Testis (tissue), 5 donors: Measurements from ENCODE around the gene RASAL3. TPM values are rescaled to one million over a fixed set of nuclear protein-coding genes. Genes with fewer than 3 reads are reported as not detected.
A peak's percentile ranks its signal among the peaks of the same experiment; 100 is the strongest.

Source experiments
- DNase-seq: peaks from one replicate; pipeline ENCODE4 v3.0.0-alpha.2; 2019
- H3K27ac ChIP-seq, 2 donors: fragments of 200-600 bp; sonication (generic); one replicate each; pipeline ENCODE4 v1.5.1; 2019
- H3K27me3 ChIP-seq: fragments of 200-600 bp; sonication (generic); one replicate; pipeline ENCODE4 v1.5.1; 2019
- H3K36me3 ChIP-seq: fragments of 200-600 bp; sonication (generic); one replicate; pipeline ENCODE4 v1.5.1; 2017; ENCODE audit warnings: low read depth; ENCODE audit errors: missing control alignments
- H3K4me1 ChIP-seq: fragments of 200-600 bp; sonication (generic); one replicate; pipeline ENCODE4 v1.5.1; 2019
- H3K4me3 ChIP-seq, 2 donors: fragments of 200-600 bp; sonication (generic); one replicate each; pipeline ENCODE4 v1.5.1; 2017 to 2019
- H3K9me3 ChIP-seq: fragments of 200-600 bp; sonication (generic); one replicate; pipeline ENCODE4 v1.5.1; 2017
- CTCF ChIP-seq, 3 experiments: fragments of 450-650 bp in 2 of 3; fragments of 200-600 bp in 1 of 3; sonication (generic) in 1 of 3; IDR thresholded peaks; one replicate each; pipeline ENCODE4 v1.5.1; 2016 to 2019; ENCODE audit warnings: antibody characterized with exemption in 3 of 3, mild to moderate bottlenecking in 2 of 3, moderate library complexity in 1 of 3
- POLR2A ChIP-seq: fragments of 450-650 bp; IDR thresholded peaks from one replicate; pipeline ENCODE4 v1.6.1; 2017; ENCODE audit warnings: antibody characterized with exemption, mild to moderate bottlenecking, moderate library complexity
- WGBS, 2 donors: methylation state at CpG; one replicate each; pipeline ENCODE4 v1.1.5; 2018; 5-methylcytosine and 5-hydroxymethylcytosine counted together
- intact Hi-C: fragments of 100-400 bp; cut with DNase I; formaldehyde crosslinking; loops from one replicate; pipeline ENCODE4 v1.15.1; 2023; ENCODE audit warnings: low total_unique reads
- long read RNA-seq, 2 donors: transcript quantifications; one replicate each; lab custom pipeline, GENCODE V29; 2026
- polyA plus RNA-seq: library from polyadenylated mRNA; stranded (reverse); fragments of 350-450 nt; fragmentation: Illumina TruSeq; extraction: RNeasy Lipid Tissue Mini Kit (QIAGEN cat#74804); gene quantifications from one replicate; pipeline ENCODE4 v1.2.3, GENCODE V29; 2014; ENCODE audit warnings: low read depth, low replicate concordance; ENCODE audit not compliant: insufficient read depth
- total RNA-seq, 2 donors: library from RNA; depleted of rRNA; stranded (reverse); fragments of >200 nt; gene quantifications; one replicate each; pipeline ENCODE4 v1.2.3, GENCODE V29; 2016

Gene RASAL3
- total RNA-seq: 1 to 10 TPM; 1.4 to 2.7 TPM
- polyA plus RNA-seq: 2.0 TPM
- long read RNA-seq, donor 1: 0 reads
- long read RNA-seq, donor 2: 0 reads

GRCh38 chr19:15464394-15465385, at the start of gene RASAL3:
Gene RASAL3 (minus strand): TSS chr19:15464544. CDS start chr19:15464358, 186 bp downstream.
- H3K27ac ChIP-seq: no peak within 1 kb of the TSS

GRCh38 chr19:15511671-15512424, 47.5 kb upstream of the RASAL3 start:
- intact Hi-C loops: no loop called here

More at GRCh38 chr19:15464394-15465385, at the start of gene RASAL3:
- H3K36me3 ChIP-seq: no peaks in the 10 kb centered on the region
- 32 to 36% methylated on average over 16 to 17 of the region's 17 CpGs for WGBS, 2 donors
- DNase-seq: no peak
- TF ChIP-seq CTCF (IDR thresholded peaks at IDR 0.05) (no peak), POLR2A (no peak)
- H3K4me1 ChIP-seq: no peaks in the 10 kb centered on the region
- no peaks in the 10 kb centered on the region for H3K27me3 ChIP-seq
- intact Hi-C loops: no loop called here
- H3K4me3 ChIP-seq: peak within 1 kb of the TSS in 1 of 2 donors; percentile 38
- no peaks in the 10 kb centered on the region for H3K9me3 ChIP-seq

GRCh38 chr19:15508035-15508710, 43.8 kb upstream of the RASAL3 start, which contains the start of gene CYP4F22:
Gene CYP4F22 (plus strand): TSS chr19:15508525. CDS start chr19:15525337, 16,812 bp downstream.
- Histone ChIP-seq H3K27me3 (no peaks in the 10 kb centered on the region), H3K9me3 (no peaks in the 10 kb centered on the region), H3K36me3 (no peaks in the 10 kb centered on the region), H3K4me1 (peaks cover 4% of the 10 kb centered on the region), H3K27ac (no peak within 1 kb of the TSS), H3K4me3 (peak within 1 kb of the TSS; percentile 15 to 45)
- TF ChIP-seq POLR2A (no peak), CTCF (IDR thresholded peaks at IDR 0.05) (no peak)
- 4 to 5% methylated on average over 25 to 52 of the region's 52 CpGs for WGBS, 2 donors
- no peak for DNase-seq
- intact Hi-C loops: no loop called here

More at GRCh38 chr19:15511671-15512424, 47.5 kb upstream of the RASAL3 start:
- Histone ChIP-seq H3K9me3 (no peaks in the 10 kb centered on the region), H3K36me3 (no peaks in the 10 kb centered on the region), H3K27ac (no peak overlapping the region), H3K4me1 (peaks cover 4% of the 10 kb centered on the region), H3K27me3 (no peaks in the 10 kb centered on the region), H3K4me3 (no peak overlapping the region)
- DNase-seq: no peak
- WGBS, 2 donors: 90 to 93% methylated on average over 8 to 19 of the region's 19 CpGs
- TF ChIP-seq CTCF (IDR thresholded peaks at IDR 0.05): no peak
- no peak for TF ChIP-seq POLR2A
